Activated CD8-positive, alpha-beta memory T cell treated with anti-CD3 and anti-CD28 coated beads for 36 hours (primary cell): ENCODE measurements around the gene ATP9B. TPM values are rescaled to one million over a fixed set of nuclear protein-coding genes. Genes with fewer than 3 reads are reported as not detected.
"Not testable (repeated sequence)": the region's sequence is repeated elsewhere in the genome, so short reads cannot be mapped to it uniquely, and the experiment has no call there.

Experiments
- CTCF ChIA-PET: fragments of 350-600 bp; sonication (Branson Sonifier 250); formaldehyde crosslinking; loops from one replicate; lab custom pipeline; 2021; ENCODE audit warnings: antibody characterized with exemption; lab: Charles Lee
- POLR2A ChIA-PET: fragments of 350-600 bp; sonication (Branson Sonifier 250); formaldehyde crosslinking; loops from one replicate; lab custom pipeline; 2021; ENCODE audit warnings: antibody characterized with exemption; lab: Charles Lee
- total RNA-seq, 2 experiments: library from RNA; stranded (reverse); gene quantifications; one replicate each; pipeline ENCODE4 v1.2.3, GENCODE V29; 2021

Gene ATP9B
- total RNA-seq, 2 experiments from 2014 or later = 19.6 to 20.4 TPM

- ChIA-PET CTCF (no interaction called here), POLR2A (no interaction called here)
Observed at GRCh38 chr18:79117788-79118187, 48.6 kb downstream of the ATP9B start.

GRCh38 chr18:79118797-79119196 is 49.6 kb downstream of the ATP9B start:
- ChIA-PET CTCF (no interaction called here), POLR2A (no interaction called here)

GRCh38 chr18:79121746-79122474 is 52.7 kb downstream of the ATP9B start:
- ChIA-PET POLR2A (no interaction called here), CTCF (no interaction called here)

GRCh38 chr18:79123948-79124347 is 54.8 kb downstream of the ATP9B start:
- ChIA-PET CTCF (no interaction called here), POLR2A (interaction anchor here (0.6 kb wide), 1 partner anchor 251 kb away, joined by 5 read pairs; no protein-coding TSS in a partner anchor)

GRCh38 chr18:79129120-79129519 is 59.9 kb downstream of the ATP9B start:
- ChIA-PET CTCF (no interaction called here), POLR2A (no interaction called here)

- ChIA-PET CTCF (no interaction called here), POLR2A (no interaction called here)
Observed at GRCh38 chr18:79133724-79134123, 64.5 kb downstream of the ATP9B start.

- POLR2A ChIA-PET = no interaction called here
- CTCF ChIA-PET = no interaction called here
Observed at GRCh38 chr18:79135924-79136323, 66.7 kb downstream of the ATP9B start.

- ChIA-PET CTCF (no interaction called here), POLR2A (no interaction called here)
Observed at GRCh38 chr18:79136742-79137141, 67.5 kb downstream of the ATP9B start.

GRCh38 chr18:79139206-79139605 is 70.0 kb downstream of the ATP9B start:
- CTCF ChIA-PET = no interaction called here

GRCh38 chr18:79147014-79147413 is 77.8 kb downstream of the ATP9B start:
- CTCF ChIA-PET = no interaction called here
- POLR2A ChIA-PET = no interaction called here

More at GRCh38 chr18:79139206-79139605, 70.0 kb downstream of the ATP9B start:
- POLR2A ChIA-PET = no interaction called here

GRCh38 chr18:79151191-79151590 is 82.0 kb downstream of the ATP9B start:
- CTCF ChIA-PET = no interaction called here
- POLR2A ChIA-PET = no interaction called here

GRCh38 chr18:79156327-79156726 is 87.1 kb downstream of the ATP9B start:
- ChIA-PET CTCF (no interaction called here), POLR2A (no interaction called here)

- POLR2A ChIA-PET = no interaction called here
Observed at GRCh38 chr18:79164706-79165105, 95.5 kb downstream of the ATP9B start.

GRCh38 chr18:79166702-79167101 is 97.5 kb downstream of the ATP9B start:
- ChIA-PET CTCF (no interaction called here), POLR2A (no interaction called here)

More at GRCh38 chr18:79164706-79165105, 95.5 kb downstream of the ATP9B start:
- CTCF ChIA-PET = no interaction called here

GRCh38 chr18:79167526-79168190 is 98.5 kb downstream of the ATP9B start:
- CTCF ChIA-PET = no interaction called here

GRCh38 chr18:79169958-79170555 is 100.9 kb downstream of the ATP9B start:
- CTCF ChIA-PET = no interaction called here
- POLR2A ChIA-PET = no interaction called here

More at GRCh38 chr18:79167526-79168190, 98.5 kb downstream of the ATP9B start:
- POLR2A ChIA-PET = interaction anchor here (0.9 kb wide), 1 partner anchor 59 kb away, joined by 3 read pairs; no protein-coding TSS in a partner anchor

- POLR2A ChIA-PET, CTCF ChIA-PET: not testable (repeated sequence)
Observed at GRCh38 chr18:79172331-79172730, 103.1 kb downstream of the ATP9B start.

- ChIA-PET POLR2A (no interaction called here), CTCF (no interaction called here)
Observed at GRCh38 chr18:79173742-79174141, 104.5 kb downstream of the ATP9B start.

GRCh38 chr18:79178113-79178531 is 108.9 kb downstream of the ATP9B start:
- ChIA-PET POLR2A (no interaction called here), CTCF (no interaction called here)

- CTCF ChIA-PET = no interaction called here
- POLR2A ChIA-PET = no interaction called here
Observed at GRCh38 chr18:79182047-79182713, 113.0 kb downstream of the ATP9B start.
